Measurements from ENCODE around the gene NRARP.
"Not testable (repeated sequence)": the region's sequence is repeated elsewhere in the genome, so short reads cannot be mapped to it uniquely, and the experiment has no call there.

NRARP gene

GRCh38 chr9:137262173-137262908, 39.7 kb downstream of the NRARP start:
- not testable (repeated sequence) for DNase-seq (ENCODE audit: low spot score)

- no peak for DNase-seq (ENCODE audit: low spot score)
Measured at GRCh38 chr9:137256856-137257255, 45.2 kb downstream of the NRARP start.

DNA sequence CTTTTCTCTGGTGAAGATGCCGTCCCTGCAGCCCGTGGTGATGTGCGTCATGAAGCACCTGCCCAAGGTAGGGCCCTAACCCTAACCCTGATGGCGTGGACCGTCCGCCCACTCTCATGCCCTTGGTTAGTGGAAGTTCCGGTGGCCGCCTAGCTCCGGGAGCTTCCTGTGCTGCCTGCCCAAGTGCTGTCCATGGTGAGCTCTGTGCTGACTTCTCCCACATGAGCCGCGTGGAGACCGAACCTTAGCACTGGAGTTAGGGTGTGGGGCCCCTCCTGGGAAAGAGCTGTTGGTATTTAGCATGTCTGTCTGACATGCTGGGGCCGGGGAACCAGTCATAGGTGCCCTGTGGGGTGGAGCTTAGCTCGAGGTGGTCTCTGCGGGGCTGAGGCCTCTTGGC, 45.7 kb downstream of the NRARP start:
- no peak for DNase-seq (ENCODE audit: low spot score)

DNA sequence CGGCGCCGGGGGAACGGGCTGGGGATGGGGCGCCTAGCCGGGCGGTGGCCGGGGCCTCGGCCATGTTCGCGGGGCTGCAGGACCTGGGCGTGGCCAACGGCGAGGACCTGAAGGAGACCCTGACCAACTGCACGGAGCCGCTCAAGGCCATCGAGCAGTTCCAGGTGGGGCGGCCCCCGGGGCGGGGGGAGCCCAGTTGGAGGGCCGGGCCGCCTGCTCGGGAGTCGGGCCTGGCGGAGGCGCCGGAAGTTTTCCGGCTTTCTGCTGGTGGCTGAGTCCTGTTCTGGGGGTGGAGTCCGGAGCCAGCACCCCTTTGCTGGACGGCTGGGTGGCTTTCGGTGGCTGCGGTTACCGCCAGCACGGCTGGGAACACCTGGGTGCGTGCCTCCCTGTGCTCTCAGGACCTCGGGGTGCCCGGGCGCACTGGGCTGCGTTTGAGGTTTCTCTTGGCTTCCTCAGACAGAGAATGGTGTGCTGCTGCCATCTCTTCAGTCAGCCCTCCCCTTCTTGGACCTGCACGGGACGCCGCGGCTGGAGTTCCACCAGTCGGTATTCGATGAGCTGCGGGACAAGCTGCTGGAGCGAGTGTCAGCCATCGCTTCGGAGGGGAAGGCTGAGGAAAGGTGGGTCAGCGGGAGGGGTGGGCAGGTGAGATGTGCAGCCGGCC, 46.5 kb downstream of the NRARP start:
- peak; percentile 37 for DNase-seq (ENCODE audit: low spot score)

- peak; percentile 72 for DNase-seq (ENCODE audit: low spot score)
Measured at GRCh38 chr9:137254624-137255447, 47.2 kb downstream of the NRARP start, which contains the start of gene NELFB. Gene NELFB, plus strand, starts transcription at chr9:137255327.

DNA sequence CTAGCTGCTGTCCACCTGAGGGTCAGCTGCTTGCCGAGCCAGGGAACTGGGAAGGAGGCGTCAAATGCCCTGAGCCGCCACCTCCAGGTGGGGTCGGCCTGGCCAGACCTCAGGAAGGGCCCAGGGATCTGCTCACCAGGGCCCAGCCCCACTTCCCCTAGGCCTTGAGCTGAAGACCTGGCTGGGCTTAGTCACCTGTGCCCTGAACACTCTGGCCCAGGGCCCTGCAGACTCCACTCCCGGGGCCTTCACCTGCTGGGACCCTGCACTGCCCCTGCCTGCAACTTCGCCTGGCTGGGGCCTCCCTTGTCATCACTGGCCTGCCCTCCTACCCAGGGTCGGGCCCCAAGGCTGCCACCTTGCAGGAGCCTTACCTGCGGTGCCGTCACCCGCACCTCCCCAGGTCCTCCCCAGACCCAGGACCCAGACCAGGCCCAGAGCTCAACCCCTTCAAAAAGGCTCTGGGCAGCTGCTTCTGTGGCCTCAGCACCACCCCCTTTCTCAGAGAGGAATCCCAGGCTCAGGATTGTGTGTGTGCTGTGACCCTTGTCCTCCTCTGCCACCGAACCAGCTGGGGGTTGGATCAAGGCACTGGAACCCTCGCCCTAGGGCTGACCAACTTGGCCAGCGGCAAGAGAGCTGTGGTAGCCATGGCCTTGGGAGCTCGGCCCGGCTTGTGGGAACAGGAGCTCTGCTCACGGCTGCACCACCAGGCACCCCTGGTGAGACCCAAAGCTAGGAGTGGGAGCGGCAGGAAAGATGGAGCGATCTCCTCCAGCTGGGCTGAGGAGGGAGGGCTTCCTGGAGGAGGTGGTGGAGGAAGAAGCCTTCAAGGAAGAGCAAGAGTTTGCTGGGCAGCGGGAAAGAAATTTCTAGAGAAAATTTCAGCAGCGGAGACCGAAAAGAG, 48.1 kb downstream of the NRARP start:
- no peak for DNase-seq (ENCODE audit: low spot score)

GRCh38 chr9:137252555-137253506, 49.2 kb downstream of the NRARP start:
- DNase-seq (ENCODE audit: low spot score), result no peak

DNA sequence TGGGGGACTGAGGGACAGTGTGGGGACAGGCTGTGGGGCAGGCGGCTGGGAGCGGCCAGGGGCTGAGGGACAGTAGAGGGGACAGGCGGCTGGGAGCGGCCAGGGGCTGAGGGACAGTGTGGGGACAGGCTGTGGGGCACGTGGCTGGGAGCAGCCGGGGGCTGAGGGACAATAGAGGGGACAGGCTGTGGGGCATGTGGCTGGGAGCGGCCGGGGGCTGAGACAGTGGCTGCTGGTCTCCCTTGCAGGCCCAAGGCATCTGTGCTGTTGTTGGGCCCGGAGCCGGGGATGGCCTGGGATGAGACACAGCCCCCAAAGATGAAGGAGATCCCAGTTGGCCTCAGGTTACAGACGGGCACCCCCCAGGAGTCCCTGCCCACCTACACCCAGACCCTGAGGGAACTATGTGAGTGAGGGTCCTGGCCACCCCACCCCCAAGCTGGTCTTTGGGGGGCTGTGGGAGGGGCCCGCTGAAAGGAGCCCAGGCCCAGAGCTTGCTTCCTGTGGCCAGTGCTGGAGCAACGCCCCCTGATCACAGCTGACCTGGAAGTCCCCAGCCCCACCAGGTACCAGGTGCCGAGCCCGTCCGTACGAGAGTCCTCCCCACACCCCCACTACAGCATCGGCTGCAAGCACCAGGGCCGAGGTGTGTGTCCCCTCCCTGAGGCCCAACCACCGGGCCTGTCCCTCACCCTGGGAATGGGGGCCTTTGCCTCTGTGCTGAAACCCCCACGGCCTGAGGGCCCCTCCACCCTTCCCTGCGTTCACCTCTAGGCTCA, 50.4 kb downstream of the NRARP start:
- no peak for DNase-seq (ENCODE audit: low spot score)

DNA sequence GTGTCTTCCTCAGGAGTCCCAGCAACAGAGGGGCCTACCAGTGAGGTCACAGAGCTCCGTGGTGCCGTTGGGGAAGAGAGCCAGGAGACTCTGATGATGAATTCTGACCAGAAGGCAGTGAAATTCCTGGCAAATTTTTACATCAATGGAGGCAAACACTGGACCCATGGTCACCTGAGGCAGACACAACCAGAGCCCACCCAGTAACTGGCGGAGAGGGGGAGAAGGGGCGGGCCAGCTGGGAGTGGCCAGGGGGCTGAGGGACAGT, 50.9 kb downstream of the NRARP start, which contains the start of gene STPG3:
Gene STPG3, plus strand, starts transcription at position 93 of the 268 bp plus-strand sequence. Its CDS starts 1 bp downstream, at position 94.
- no peak for DNase-seq (ENCODE audit: low spot score)

DNA sequence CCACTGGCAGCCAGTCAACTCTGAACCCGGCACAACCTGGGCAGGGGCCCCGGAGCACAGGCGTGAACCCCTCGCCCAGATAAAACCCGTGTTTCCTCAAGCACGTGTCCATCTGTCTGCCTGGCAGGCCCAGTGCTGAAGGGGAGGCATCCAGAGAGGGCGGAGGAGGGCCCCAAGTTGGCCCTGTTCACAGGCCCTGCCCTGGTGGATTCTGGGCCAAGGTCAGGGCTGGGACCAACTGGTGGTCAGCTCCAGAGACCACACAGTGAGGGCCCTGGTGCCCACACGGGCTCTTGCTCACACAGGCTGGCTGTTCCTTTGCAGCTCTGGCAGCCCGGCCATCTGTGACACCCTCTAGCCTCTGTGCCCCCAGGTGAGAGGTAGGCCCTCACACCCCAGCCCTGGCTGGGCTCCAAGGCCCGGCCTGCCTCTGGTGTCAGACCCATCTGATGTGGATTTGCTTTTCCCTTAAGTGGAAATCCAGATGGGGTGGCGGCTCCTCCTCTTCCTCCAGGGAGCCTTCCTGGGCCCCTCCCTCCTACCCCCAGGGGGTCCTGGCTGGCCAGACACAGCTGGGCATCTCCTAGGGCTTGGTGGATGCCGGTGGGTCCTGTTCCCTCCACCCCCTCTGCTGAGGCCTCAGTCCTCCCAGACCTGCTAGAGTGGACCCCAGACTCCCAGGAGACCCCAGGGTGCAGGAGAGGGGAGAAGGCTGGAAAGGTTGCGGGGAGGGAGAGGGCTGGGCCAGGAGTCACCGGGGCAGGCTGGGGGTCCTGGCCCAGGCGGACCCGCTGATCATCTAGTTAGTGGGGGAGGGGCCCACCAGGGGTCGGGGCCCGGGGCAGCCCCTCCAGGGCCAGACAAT, 51.5 kb downstream of the NRARP start:
- no peak for DNase-seq (ENCODE audit: low spot score)

Measured in SW480 (cell line).